ENCODE data around the gene PHACTR2.
"Not testable (repeated sequence)": the region's sequence is repeated elsewhere in the genome, so short reads cannot be mapped to it uniquely, and the experiment has no call there.

Gene PHACTR2

GRCh38 chr6:143642403-143642802, 35.4 kb upstream of the PHACTR2 start:
- DNase-seq (ENCODE audit: low spot score), result no peak
- in situ Hi-C loops (cut with MboI; ENCODE audit: low sequenced_read_pairs, unreplicated experiment), result no loop called here
- no peak for TF ChIP-seq CTCF (IDR thresholded peaks at IDR 0.05; ENCODE audit: borderline replicate concordance, control extremely low read depth, extremely low read depth, insufficient read depth, missing control alignments)

DNA sequence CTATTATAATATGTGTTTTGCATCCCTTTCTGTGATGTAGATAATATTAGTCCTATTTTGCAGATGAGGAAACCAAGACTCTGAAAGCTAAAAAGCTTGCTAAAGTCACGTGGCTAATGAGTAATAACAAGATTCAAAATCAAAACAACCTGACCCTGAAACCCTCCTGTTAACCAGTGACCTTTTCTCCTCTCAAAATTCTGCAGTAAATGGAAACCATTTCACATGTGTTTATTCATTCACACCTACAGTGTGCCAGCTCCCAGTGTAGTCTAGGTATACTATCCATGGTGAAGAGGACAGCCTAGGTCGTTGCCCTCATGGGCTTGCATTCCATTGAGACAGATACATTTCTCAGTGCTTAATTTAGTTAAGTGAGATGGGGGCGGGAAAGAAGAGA, 30.6 kb upstream of the PHACTR2 start:
- TF ChIP-seq CTCF (IDR thresholded peaks at IDR 0.05; ENCODE audit: borderline replicate concordance, control extremely low read depth, extremely low read depth, insufficient read depth, missing control alignments), result no peak
- in situ Hi-C loops (cut with MboI; ENCODE audit: low sequenced_read_pairs, unreplicated experiment), result no loop called here
- DNase-seq (ENCODE audit: low spot score), result peak; percentile 20

DNA sequence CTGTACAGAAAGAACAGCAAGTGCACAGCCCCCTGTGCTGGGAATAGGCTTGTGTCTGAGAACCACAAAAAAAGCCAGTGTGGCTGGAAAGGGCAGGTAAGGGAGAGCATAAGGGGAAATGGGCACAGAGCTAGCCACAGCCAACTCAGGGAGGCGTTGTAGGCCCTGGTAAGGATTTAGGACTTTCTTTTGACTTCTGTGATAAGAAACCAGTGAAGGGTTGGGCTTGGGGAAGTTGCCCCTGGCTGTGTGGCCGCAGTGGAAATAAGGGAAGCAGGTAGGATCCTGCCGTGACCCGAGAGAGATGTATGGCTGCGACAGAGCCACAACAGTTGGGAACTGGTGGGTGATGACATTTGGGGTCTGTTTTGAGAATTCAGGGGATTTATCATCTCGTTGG, 30.0 kb upstream of the PHACTR2 start:
- DNase-seq (ENCODE audit: low spot score), result no peak
- in situ Hi-C loops (cut with MboI; ENCODE audit: low sequenced_read_pairs, unreplicated experiment), result no loop called here
- no peak for TF ChIP-seq CTCF (IDR thresholded peaks at IDR 0.05; ENCODE audit: borderline replicate concordance, control extremely low read depth, extremely low read depth, insufficient read depth, missing control alignments)

DNA sequence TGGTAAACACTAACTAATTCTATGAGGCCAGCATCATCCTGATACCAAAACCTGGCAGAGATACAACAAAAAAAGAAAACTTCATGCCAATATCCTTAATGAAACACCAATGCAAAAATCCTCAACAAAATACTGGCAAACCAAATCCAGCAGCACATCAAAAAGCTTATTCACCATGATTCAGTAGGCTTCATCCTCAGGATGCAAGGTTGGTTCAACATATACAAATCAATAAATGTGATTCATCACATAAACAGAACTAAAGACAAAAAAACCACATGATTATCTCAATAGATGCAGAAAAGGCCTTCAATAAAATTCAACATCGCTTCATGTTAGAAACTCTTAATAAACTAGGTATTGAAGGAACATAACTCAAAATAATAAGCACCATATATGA, 28.4 kb upstream of the PHACTR2 start:
- in situ Hi-C loops (cut with MboI; ENCODE audit: low sequenced_read_pairs, unreplicated experiment); DNase-seq (ENCODE audit: low spot score): not testable (repeated sequence)

DNA sequence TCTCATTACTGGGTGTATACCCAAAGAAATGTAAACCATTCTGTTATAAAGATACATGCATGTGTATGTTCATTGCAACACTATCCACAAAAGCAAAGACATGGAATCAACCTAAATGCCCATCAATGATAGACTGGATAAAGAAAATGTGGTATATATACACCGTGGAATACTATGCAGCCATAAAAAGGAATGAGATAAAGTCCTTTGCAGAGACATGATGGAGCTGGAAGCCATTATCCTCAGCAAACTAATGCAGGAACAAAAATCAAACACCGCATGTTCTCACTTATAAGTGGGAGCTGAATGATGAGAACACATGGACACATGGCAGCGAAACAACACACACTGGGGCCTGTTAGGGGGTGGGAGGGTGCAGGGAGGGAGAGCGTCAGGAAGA, 26.4 kb upstream of the PHACTR2 start:
- in situ Hi-C loops (cut with MboI; ENCODE audit: low sequenced_read_pairs, unreplicated experiment); DNase-seq (ENCODE audit: low spot score): not testable (repeated sequence)

- TF ChIP-seq CTCF (IDR thresholded peaks at IDR 0.05; ENCODE audit: borderline replicate concordance, control extremely low read depth, extremely low read depth, insufficient read depth, missing control alignments), result no peak
- in situ Hi-C loops (cut with MboI; ENCODE audit: low sequenced_read_pairs, unreplicated experiment), result no loop called here
Measured at GRCh38 chr6:143652841-143653331, 24.9 kb upstream of the PHACTR2 start.

DNA sequence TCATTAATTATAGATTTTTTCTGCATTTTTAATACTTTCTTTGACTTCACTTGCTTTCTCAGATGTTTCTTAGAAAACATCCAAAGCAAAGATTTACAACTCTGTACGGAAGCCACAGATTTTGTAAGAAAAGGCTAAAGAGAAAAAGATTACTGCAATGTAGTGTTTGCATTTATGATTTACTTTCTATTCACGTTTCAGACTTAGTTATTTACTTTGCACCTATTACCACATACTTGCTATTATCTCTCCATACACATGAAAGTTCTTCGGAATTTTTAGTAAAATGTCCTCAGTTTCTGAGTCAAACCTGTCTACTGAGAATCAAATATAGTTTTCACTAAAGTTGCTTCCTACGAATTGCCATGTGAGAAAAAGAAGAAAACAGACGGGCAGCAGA, 22.2 kb upstream of the PHACTR2 start:
- no peak for DNase-seq (ENCODE audit: low spot score)
- no peak for TF ChIP-seq CTCF (IDR thresholded peaks at IDR 0.05; ENCODE audit: borderline replicate concordance, control extremely low read depth, extremely low read depth, insufficient read depth, missing control alignments)
- in situ Hi-C loops (cut with MboI; ENCODE audit: low sequenced_read_pairs, unreplicated experiment), result no loop called here

More at GRCh38 chr6:143652841-143653331, 24.9 kb upstream of the PHACTR2 start:
- no peak for DNase-seq (ENCODE audit: low spot score)

- TF ChIP-seq CTCF (IDR thresholded peaks at IDR 0.05; ENCODE audit: borderline replicate concordance, control extremely low read depth, extremely low read depth, insufficient read depth, missing control alignments), result no peak
- in situ Hi-C loops (cut with MboI; ENCODE audit: low sequenced_read_pairs, unreplicated experiment), result no loop called here
- no peak for DNase-seq (ENCODE audit: low spot score)
Measured at GRCh38 chr6:143656026-143656425, 21.7 kb upstream of the PHACTR2 start.
